NB4 (cell line): ENCODE results near the gene CDCP2.

Source experiments
- DNase-seq: peaks from one replicate; pipeline ENCODE4 v3.0.0; 2010; ENCODE audit warnings: low read depth
- H3K4me3 ChIP-seq: one replicate; pipeline ENCODE4 v1.5.1; 2011; ENCODE audit warnings: mild to moderate bottlenecking, low read depth, low read length, moderate library complexity
- CTCF ChIP-seq: IDR thresholded peaks from one replicate; pipeline ENCODE4 v1.5.1; 2012; ENCODE audit warnings: low read depth, low read length
- MYC ChIP-seq: IDR thresholded peaks from 2 replicates; pipeline ENCODE4 v1.6.1; 2011; ENCODE audit warnings: low read depth, low read length
- POLR2A ChIP-seq: IDR thresholded peaks from 2 replicates; pipeline ENCODE4 v1.6.1; 2011; ENCODE audit warnings: mild to moderate bottlenecking; ENCODE audit not compliant: insufficient read length; ENCODE audit errors: extremely low read depth
- TF ChIP-seq, protein P1 (sequence below): IDR thresholded peaks from 2 replicates; pipeline ENCODE4 v1.6.1; 2011; ENCODE audit warnings: low read depth, low read length

Gene CDCP2

DNA sequence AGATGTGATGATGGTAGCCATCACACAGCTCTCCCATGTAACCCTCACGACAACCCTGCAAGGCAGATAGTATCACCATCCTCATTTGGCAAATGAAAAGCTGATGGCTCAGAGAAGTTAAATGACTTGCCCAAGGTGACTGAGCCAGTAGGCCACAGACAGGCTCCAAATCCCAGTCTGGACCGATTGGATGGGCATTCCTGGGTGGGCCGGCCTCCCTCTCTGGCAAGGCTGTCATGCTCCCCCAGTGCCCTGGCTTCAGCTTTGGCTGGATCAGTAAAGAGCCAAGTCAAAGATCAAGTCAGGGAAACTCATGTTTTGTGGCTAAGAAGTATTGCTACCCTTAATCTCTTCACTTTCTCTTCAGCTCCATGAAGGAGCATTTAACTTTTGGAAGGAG, 41.2 kb downstream of the CDCP2 start:
- no peak for DNase-seq
- TF ChIP-seq MYC (no peak), CTCF (no peak)
- no peak overlapping the region for H3K4me3 ChIP-seq

GRCh38 chr1:54110996-54111395, 41.8 kb downstream of the CDCP2 start:
- TF ChIP-seq MYC (no peak), CTCF (no peak), POLR2A (no peak)
- TF ChIP-seq, protein P1, sequence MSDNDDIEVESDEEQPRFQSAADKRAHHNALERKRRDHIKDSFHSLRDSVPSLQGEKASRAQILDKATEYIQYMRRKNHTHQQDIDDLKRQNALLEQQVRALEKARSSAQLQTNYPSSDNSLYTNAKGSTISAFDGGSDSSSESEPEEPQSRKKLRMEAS: no peak
- H3K4me3 ChIP-seq: no peak overlapping the region
- DNase-seq: no peak

DNA sequence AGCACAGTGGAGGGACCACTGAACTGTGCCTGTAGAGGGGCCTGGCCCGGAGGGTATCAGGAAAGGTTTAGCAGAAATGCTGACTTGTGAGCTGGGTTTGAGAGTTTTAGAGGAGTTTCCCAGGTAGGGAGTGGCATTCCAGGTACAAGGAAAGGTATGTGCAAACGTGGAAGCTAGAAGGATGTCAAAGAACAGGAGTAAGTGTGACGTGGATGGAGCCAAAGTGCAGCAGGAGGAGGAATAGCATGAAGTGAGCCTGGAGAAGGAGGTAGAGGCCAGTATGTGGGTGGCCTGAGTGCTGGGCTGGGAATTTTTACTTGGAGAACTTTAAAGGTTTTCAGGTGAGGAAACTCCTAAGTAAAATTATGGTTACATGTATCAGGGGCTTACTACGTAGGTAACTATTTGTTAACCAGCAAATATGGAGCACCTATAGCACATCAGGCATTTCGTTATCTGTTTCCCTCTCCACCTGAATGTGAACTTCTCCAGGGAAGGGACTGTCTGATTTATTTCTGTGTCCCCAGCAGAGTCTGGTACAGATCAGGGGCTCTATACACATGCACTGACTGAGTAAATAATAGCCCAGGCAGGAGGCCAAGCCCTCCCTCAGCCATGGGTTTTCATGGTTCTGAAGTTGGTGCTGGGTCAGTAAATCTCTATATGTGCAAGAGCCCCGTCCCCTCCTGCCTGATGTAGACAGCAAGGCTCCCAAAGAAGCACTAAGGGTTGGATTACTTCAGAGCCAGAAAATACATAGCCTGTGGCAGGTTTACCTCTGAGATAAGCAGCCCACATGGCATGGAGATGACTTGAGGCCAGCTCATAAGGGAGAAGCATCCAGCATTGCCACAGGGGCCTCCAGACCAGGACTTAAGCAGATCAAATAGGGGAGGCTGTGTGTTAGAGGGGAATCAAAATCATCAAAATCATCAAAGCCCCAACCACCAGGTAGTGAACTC, 43.4 kb downstream of the CDCP2 start:
- TF ChIP-seq, protein P1: no peak
- TF ChIP-seq CTCF (no peak), POLR2A (no peak), MYC (no peak)
- H3K4me3 ChIP-seq: no peak overlapping the region

DNA sequence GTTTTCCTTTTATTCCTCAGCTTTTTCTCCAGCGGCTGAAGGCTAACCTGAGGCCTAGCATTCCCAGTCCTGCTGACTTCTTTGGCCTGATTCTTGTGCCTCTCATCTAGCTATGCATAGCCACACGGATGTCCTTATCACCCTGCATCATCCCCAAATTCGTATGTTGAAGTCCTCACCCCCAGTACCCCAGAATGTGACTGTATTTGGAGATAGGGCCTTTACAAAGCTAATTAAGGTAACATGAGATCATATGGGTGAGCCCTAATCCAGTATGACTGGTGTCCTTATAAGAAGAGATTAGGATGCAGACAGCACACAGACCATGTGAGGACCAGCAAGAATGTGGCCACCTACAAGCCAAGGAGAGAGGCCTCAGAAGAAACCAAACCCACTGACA, 44.6 kb downstream of the CDCP2 start:
- no peak for DNase-seq
- no peak overlapping the region for H3K4me3 ChIP-seq
- no peak for TF ChIP-seq POLR2A
- TF ChIP-seq CTCF: no peak
- TF ChIP-seq MYC: no peak
- TF ChIP-seq, protein P1: no peak

More for the DNA sequence above, 43.4 kb downstream of the CDCP2 start:
- no peak for DNase-seq

- no peak overlapping the region for H3K4me3 ChIP-seq
- peak; percentile 25 for DNase-seq
- TF ChIP-seq MYC: no peak
- no peak for TF ChIP-seq CTCF
- no peak for TF ChIP-seq POLR2A
- TF ChIP-seq, protein P1: no peak
Observed at GRCh38 chr1:54107131-54107530, 45.7 kb downstream of the CDCP2 start.
